HG02610 (cell line): ENCODE results near the gene ALOXE3.
A peak's percentile ranks its signal among the peaks of the same experiment; 100 is the strongest.

Experiments
- ATAC-seq: cut with Tn5 transposase; IDR thresholded peaks from one replicate; pipeline ENCODE4 v1.9.1; 2021; ENCODE audit warnings: mild to moderate bottlenecking, moderate library complexity; ENCODE audit not compliant: unreplicated experiment

The ALOXE3 gene

GRCh38 chr17:8154608-8155155 is 36.4 kb upstream of the ALOXE3 start:
- ATAC-seq, result no peak

GRCh38 chr17:8153957-8154607 is 35.8 kb upstream of the ALOXE3 start:
- ATAC-seq, result no peak

GRCh38 chr17:8153525-8153956 is 35.2 kb upstream of the ALOXE3 start:
- no peak for ATAC-seq

GRCh38 chr17:8153031-8153451 is 34.7 kb upstream of the ALOXE3 start:
- ATAC-seq, result no peak

- peak; percentile 22 for ATAC-seq
Observed at GRCh38 chr17:8152112-8152775, 33.9 kb upstream of the ALOXE3 start, which contains the start of gene PER1. Gene PER1 (minus strand): TSS chr17:8152404. CDS start chr17:8150706, 1,698 bp downstream.

- no peak for ATAC-seq
Observed at GRCh38 chr17:8151641-8152111, 33.4 kb upstream of the ALOXE3 start.

GRCh38 chr17:8151120-8151640 is 32.9 kb upstream of the ALOXE3 start:
- peak; percentile 47 for ATAC-seq

- ATAC-seq, result no peak
Observed at GRCh38 chr17:8150194-8151119, 32.1 kb upstream of the ALOXE3 start.

- ATAC-seq, result no peak
Observed at GRCh38 chr17:8149419-8150193, 31.3 kb upstream of the ALOXE3 start.

GRCh38 chr17:8148560-8148959 is 30.2 kb upstream of the ALOXE3 start:
- no peak for ATAC-seq

GRCh38 chr17:8147805-8148404 is 29.6 kb upstream of the ALOXE3 start:
- no peak for ATAC-seq

- no peak for ATAC-seq
Observed at GRCh38 chr17:8147141-8147804, 29.0 kb upstream of the ALOXE3 start.

GRCh38 chr17:8146381-8147140 is 28.2 kb upstream of the ALOXE3 start:
- ATAC-seq, result no peak

GRCh38 chr17:8145811-8146210 is 27.5 kb upstream of the ALOXE3 start:
- ATAC-seq, result no peak

GRCh38 chr17:8144401-8145231 is 26.3 kb upstream of the ALOXE3 start:
- no peak for ATAC-seq

- no peak for ATAC-seq
Observed at GRCh38 chr17:8143581-8144400, 25.5 kb upstream of the ALOXE3 start.
